Fibroblast of peridontal ligament (primary cell): ENCODE results near the gene RBMS1.

Experiments
- DNase-seq: peaks from one replicate; pipeline ENCODE4 v3.0.0-alpha.2; 2010; ENCODE audit errors: extremely low read depth

Gene RBMS1

DNA sequence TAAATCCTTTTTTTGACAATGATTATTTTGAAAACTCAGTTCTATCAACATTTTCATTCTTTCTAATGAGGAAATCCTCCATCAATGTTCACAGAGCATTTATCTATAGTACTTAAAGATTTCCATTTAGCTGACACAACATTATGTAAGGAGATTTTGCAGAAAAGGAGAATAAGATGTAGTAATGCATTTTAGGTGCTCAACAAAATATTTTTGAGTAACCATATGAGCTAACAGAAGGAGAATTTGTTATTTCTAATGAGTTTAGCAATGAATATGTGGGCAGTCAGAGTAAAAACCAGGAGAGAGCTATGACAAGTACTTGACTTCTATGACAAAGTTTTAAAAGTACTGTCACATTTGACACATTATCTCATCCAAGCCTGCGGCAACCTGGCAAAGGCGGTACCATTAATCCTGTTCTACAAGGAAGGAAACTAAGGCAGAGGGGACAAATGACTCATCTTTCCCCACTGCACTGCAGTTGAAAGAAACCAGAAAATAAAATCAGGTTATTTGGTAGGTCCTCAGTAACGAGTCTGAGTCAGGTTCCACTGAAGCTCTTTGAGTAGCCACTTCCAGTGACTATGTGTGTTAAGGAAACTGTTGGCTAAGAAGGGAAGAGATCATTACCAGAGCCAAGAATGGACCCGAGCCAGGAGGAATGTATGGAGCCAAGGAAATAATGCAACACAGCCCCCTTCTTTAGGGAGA is 159.4 kb downstream of the RBMS1 start:
- peak; percentile 87 for DNase-seq

DNA sequence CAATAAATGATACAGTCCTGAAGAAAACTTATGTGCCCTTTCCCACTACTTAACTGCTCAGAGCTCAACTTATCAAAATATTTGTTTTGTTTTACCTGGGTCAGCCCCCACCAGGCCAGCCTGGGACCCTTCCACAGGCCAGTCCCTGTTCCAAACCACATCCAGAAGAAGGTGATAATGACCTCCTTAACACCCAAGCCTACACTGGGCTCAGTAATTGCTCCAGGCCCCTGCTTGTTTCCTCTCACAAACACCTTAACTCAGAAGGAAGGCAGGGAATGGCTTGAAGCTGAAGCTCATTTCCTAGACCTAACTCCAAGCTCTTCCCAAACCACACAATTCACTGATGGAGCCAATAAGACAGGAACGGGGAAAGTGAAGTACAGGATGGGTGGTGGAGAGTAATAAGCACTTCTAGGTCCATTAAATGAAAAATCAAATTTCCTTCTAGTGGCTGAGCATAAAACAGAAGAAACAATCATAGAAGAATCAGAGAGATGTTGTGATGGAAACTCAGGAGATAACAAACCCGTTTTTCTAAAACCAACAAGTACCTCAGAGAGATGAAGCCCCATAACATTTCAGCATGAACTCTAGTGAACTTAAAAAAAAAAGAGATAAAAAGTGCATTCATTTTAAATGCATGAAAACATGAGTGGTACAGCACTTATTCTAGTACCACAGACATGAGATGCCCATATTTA is 160.1 kb downstream of the RBMS1 start:
- DNase-seq: no peak

DNA sequence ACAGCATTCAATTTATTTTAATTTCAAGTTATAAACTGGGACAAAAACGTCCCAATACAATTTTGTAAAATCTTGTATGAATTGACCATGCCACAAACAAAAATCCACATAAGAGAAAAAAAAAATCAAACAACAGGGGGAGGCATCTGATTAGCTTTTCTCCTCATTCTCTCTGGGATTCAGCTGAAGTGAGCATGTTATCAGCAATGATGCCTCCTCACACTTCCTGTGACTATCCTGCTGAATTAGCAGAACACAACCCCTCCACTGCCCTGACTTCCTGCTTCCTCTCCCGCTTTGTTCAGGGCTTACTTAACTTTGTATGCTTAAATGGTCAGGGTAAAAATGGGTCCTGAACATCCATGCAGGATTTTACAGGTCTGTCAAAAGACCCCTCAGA is 161.3 kb downstream of the RBMS1 start:
- no peak for DNase-seq

DNA sequence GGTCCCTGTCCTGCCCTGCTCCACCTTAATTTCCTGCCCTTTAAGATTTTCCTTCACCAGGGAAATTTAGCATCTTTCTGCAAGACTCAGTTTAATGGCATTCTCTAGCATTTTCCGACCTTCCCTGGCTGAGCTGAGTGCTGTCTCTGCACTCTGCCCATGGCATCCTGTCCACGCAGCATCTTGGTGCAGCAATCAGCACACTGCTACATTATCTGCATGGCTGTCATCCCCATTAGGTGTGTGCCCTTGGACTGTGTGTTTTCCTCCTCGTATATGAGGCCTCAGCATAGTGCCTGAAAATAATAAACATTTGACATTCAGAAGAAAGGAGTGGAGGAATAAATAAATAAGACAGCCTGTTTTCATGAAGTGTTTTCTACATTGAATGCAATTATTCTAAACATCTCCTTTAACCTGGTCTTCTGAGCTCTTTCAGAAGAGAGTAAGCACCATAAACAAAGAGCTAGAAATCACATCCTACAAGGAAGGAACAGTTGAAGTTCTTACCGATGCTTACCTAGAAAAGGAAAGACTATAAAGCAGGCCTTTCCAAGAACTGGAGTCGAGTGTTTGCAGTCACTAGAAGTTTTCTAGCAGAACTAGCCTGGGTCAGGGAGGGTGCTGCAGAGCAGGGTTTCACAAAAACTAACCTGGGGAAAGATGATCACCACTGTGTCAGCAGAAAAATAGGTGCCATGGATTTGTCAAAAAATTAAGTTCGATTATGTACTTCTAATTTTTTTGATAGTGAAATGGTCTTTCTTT is 162.2 kb downstream of the RBMS1 start:
- no peak for DNase-seq

DNA sequence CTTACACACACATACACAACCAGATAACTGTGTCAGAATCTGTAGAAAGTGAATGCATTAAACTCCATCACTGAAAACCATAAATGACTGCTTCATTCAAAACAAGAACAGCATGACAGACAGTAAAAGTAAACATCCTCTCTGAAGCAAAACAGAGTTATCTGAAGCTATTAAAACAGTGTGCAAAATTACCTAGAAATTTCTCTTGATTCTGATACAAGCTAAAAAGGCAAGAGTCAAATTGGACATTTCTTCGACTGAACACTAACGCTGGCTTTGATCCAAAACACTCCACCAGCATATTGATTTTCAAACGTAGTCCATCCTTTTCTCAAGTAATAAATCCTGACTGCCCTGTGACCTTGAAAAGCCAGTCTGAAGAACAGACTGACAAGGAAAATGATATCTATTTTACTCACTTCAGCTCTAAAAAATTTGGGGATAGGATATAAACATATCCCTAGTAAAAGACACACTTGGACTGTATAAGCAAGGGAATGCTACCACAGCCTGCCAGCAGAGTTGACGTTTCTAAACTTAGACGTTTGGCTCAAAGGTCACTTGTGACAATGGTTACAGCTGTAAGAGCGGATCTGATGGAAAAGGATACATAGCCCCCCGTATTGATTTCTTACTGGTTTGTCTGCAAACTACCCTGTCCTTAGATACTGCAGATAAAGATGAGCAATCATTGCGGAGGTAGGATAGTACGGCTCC is 164.6 kb downstream of the RBMS1 start:
- no peak for DNase-seq

DNA sequence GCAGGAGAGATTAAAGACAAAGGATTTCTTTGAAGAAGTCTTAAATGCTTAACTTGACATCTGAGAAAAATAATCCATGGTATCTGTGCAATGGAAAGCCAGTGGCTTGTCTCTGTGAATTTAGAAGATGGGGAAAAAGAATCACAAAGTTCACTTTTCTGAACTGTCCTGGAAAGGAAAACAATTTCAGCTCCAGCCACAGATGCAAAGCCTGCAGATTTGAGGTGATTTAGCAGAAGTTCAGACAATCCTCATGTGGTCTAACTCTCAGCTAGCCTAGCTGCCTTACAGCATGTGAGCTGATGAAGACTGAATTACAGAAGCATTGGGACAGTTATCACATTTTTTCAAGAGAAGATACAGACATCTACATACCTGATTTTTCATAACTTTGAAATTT is 166.8 kb downstream of the RBMS1 start:
- no peak for DNase-seq

DNA sequence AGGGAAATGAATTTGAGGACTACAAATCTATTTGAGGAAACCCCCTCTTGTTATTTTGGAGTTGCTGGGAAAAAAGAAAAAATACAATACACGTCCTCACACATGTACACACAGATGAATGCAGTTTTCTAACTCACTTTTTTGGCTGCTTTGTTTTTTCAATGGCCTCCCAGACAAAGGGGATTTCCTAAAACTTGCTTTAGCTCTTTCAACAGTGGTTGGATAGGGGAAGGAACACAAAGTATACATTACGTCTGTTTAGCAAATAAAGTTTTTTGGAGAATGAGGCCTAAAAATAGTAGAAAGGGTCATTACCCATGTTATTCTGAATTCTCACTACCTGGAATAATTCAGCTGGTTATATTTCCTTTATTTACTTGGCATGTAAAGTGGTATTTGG is 168.2 kb downstream of the RBMS1 start:
- DNase-seq: no peak

DNA sequence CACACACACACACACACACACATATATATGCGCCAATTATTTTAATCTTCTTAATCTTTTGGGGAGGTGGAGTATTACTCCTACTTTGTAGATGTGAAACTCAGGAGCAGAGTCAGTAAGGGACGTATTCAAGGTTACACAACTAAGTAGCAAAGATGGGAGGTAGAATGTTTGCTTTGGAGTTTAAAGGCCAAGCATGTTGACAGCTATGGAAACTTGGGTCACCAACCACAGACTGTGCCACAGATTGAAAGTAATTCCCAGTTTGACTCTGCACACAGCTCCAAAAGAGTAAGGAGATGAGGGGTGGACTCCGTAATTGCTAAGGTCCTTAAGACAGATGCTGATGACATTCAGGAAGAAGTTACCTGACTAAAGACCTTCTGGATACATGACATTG is 168.7 kb downstream of the RBMS1 start:
- DNase-seq: no peak

DNA sequence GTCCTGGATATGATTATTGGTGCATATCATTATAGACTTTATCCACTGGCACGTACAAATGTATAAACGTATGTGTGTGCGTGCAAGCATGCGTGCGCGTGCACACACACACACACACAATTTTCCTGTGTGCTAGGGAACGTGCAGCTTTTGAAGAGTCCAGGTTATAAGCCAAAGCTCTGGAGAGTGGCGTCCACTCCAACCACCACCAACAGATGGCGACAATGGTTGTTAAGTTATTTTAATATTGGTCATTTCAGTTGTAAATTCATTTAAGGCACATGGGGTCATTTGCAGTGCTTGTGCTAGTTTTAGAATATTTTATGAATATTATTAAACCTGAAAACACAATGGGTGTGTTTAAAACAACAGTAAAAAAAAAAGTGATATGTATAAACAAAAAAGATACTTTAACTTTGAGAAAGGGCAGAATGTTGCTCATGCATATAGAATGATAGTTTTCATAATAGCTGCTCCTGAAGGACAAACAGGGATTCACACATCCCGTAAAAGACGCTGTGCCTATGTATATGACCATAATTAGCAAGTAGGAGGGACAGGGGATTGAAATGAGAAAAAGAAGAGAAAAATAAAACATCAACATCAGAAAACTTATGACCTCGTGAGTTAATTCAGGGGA is 169.3 kb downstream of the RBMS1 start:
- DNase-seq: peak; percentile 78

DNA sequence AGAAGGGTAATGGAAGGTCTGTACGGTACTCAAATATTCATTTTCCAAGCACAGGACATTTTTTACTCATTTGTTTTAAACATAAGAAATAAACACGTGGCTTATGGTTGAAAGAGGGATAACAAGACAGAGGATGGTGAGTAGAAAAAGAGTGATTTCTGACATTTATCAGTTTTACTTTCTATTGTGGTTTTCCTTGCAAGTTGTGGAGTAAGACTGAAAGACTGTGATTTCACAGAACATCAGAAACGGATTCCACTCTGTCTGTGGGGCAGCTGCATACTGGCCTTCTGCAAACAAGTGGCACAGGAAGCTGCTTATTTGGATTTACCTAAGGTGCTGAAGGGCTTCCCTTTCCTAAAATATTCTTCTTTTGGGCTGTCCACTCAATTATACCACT is 171.3 kb downstream of the RBMS1 start:
- DNase-seq: no peak

DNA sequence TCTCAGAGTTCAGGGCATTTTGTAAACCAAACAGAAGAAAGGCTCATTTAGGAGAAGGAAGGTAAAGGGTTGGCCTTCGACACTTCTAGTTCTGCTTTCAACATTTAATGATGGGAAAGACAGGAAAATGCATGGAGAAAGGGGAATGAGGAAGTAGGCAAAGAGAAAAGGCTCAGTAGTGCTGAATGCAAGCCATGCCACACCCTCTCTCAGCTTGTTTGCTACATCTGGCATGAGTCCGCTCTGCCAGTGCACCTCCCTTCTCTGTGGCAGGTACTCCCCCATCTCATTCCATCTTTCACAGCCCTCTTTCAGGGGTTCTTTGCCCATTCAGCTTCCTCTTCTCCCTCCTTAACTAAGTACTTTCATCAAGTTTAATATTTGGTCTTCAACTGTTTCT is 172.6 kb downstream of the RBMS1 start:
- DNase-seq: no peak

DNA sequence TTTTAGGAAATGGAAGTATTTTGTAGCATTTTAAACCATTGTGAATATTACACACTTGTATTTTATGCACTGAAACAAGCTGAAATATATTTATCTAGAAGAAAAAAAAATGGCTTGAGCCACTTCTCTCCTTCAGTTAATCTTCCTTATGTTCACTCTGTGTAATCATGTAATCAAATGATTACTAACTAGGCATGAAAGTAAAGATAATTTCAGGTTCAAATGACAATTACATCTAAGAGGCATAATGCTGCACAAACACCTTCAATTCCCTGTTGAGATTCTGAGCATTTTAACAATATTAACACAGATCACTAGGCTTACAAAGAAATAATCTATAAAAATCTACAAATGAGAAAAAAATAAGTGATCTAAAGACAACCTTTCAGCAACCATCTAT is 173.9 kb downstream of the RBMS1 start:
- DNase-seq: no peak

DNA sequence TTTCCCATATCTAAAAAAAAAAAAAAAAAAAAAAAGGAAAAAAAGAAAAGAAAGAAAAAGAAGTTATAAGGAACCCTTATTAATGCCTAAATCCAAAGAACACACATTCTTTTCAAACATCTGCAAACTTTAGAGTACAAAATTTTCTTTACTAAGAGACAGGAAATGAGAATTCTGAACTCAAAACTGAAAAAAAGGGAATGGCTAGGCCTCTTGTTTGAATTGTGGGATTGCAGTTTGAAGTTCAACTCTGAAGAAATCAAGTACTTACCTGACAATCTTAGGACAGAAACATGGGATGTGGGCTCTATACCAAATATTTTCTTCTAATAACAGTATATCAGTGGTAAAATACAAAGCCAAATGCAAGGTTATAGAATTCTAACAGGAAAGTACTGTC is 175.4 kb downstream of the RBMS1 start:
- DNase-seq: no peak

DNA sequence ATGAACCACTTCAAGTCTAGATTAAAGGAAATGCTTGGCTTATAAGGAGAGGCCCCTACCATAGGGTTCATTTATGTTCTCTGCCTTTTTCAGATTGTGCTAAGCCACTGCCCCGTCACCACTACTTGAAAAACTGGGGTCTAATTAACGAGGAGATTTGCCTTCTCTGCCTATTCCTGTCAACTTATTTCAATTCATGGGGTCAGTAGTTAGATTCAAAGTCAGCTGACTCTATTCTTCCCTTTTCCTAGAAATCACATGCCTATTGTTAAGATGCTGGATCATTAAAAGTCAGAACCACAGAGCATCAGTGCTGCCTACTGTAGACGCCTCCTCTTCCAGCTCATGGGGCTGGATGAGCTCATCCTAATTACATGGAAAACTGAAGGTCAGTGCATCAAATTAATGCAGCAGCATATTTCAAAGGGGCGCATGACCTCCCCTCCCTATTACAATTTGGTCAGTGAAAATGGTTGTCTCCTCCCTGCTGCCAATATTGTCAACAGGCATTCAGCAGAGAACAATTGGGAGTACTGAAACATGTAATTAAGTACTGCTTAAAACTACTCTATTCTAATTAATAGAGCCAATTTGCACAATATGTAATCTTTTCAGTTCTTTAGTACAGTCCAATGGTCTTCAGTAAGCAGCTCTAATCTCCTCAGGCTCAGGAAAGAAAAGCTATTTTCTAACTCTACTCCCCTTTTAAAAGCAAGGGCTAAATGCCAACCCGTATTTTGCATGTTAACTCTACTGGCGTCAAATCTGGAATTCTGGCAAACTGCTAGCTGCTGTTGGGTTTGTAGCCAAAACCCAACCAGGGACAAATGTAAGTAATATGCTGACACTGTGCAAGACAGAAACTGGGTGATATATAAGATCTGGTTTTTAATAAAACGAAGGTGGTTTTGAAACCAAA is 176.2 kb downstream of the RBMS1 start:
- peak; percentile 85 for DNase-seq

DNA sequence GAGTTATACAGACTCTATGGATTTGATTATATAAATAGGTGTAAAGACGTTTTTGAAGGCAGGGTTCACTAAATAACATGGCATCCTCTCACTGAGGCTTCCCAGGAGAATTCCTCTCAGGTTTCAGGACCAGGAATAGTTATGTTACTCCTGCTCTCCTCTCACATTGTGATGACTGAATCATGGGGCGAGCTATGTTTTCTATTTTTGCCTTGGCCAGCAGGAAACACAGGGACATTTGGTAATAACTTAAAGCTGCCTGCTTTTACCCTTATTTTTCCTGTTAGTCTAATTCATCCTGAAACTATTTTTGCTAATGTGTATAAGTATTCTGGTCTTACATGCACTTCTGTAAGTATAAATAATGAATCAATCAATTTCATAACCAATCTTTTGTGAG is 178.3 kb downstream of the RBMS1 start:
- peak; percentile 73 for DNase-seq

DNA sequence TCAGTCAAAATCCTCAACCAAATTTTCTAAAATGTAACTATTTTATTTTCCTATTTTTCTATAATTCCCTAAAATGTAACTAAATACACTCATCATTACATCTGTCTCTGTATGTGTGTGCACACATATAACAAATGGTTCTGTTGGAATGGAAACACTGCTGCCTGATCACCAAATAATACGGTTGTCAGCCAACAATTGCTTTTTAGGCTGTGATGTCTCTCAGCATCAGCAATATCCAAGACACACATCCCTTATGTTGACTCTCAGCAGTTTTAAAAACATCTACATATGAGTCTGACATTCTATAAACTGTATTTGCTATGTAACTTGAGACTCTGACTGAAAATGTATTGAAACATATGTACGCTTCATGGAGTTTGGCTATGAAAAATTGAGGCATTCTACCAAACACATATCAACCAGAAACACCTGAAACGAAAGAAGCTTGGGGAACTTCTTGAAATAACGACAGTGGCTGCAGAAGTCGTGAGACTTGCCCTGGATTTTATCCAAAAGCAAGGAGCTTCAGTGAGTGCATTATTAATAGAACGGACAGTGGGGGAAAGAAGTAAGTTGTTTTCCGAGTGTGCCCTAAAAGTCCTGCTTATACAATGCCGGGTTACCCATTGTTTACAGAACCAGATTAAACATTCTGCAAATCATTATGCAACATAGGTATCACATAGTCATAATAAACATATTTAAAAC is 183.3 kb downstream of the RBMS1 start:
- no peak for DNase-seq

DNA sequence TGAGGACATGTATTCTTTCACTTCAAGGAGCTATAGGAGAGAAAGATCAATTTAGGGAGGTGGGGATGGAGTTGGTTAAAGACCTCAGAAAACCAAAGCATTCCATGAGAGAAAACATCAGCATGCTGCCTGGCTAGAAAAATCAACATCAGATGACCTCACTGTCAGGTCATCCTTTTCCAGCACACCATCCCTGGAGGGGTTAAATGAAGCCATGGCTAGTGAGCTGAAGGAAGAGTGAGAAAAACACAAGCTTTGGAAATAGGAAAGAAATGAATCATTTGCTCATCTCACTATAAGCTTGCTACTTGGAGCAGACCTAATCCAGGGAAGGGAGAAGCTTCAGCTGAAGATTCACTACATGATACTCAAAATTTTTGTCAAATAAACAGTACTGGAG is 184.0 kb downstream of the RBMS1 start:
- peak; percentile 48 for DNase-seq

DNA sequence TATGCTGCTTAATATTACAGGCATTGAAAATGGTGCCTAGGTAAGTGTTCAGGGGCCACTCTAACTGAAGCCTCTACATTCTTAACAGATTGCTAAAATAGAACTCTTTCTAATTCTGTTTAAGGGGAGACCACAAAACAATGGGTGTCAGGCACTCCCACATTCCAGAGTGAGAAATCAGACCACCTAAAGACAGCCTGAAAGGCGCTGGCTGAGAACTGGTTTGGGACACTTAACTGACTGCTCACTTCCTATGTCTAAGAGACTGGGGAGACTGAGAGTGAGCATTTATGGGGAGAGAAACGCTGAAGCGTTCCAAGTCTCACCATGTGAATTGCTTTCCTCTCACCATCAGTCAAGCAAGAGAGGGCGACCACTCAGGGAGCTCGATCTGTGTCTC is 184.7 kb downstream of the RBMS1 start:
- DNase-seq: no peak

DNA sequence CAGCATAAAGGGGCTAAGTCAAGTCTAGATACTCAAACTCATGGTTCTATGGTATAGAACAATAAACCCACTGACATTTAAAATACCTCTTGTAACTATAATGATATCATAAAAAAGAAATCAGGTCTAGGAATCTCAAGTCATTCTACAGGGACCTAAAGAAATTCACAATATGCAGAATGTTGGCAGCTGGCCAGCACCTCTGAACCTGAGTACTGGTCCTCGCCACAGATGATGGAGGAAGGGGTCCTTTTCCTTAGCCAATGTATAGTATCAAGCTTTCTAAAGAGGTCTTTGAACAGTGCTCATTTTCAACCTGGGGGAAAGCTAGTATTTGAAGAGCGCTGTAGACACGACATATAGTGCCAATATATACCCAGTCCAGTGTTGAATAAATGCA is 185.1 kb downstream of the RBMS1 start:
- no peak for DNase-seq

DNA sequence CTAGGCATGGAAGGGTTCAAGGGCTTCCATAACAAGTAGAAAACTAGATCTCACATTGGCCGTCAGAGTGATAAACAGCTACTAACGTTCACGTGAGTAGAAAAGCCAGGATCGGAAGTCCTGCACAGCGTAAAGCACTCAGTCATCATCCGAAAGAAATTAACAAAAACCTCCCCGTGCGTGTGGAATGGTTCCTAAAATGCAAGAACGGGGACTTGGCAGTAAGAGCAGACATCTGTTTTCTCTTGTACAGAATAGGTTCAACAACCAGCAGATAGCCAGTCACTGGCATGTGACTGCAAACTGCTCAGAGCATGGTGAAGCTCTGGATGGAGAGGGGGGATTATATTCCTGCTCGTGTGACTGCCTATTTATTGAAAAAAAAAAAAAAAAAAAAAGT is 186.6 kb downstream of the RBMS1 start:
- DNase-seq: peak; percentile 93
